Stomach (tissue), 4 donors: Measurements from ENCODE around the gene FAM228B.

Experiments used
- EP300 ChIP-seq: sonication (generic); formaldehyde crosslinking; IDR thresholded peaks from one replicate; pipeline ENCODE4 v1.6.1; 2017; ENCODE audit warnings: antibody characterized with exemption
- POLR2A ChIP-seq, 4 donors: fragments of 450-650 bp; IDR thresholded peaks; one replicate each; pipeline ENCODE4 v1.6.1; 2016; ENCODE audit warnings: antibody characterized with exemption in 4 of 4, control low read depth in 2 of 4, mild to moderate bottlenecking in 1 of 4, moderate library complexity in 1 of 4
- POLR2AphosphoS5 ChIP-seq, 3 donors: sonication (generic); formaldehyde crosslinking; IDR thresholded peaks; one replicate each; pipeline ENCODE4 v1.6.1; 2016; ENCODE audit warnings: antibody characterized with exemption in 3 of 3
- TF ChIP-seq, protein P1 (sequence below), 7 experiments: fragments of 450-650 bp in 4 of 7; fragments of 200-600 bp in 3 of 7; sonication (generic) in 3 of 7; IDR thresholded peaks; one replicate each; pipeline ENCODE4 v1.5.1; 2016 to 2019; ENCODE audit warnings: antibody characterized with exemption in 7 of 7, control low read depth in 2 of 7, mild to moderate bottlenecking in 1 of 7

DNA sequence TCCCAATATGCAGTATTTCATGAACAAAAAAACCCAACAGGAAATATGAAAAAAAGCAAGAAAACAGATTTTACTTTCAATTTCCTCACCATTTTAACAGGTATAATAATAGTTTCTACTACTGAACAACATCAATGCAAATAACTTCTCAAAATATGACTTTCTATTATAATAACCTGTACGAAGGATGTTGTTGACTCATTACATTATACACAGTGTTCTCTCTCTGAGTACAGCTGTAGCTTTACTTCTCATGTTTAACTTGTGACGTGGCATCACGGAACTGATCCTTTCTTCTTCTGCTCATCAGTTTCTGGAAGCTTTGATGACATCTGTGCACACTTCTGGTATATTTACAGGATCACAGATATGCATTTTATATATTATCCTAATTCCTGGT is 91.6 kb downstream of the FAM228B start:
- TF ChIP-seq, protein P1, sequence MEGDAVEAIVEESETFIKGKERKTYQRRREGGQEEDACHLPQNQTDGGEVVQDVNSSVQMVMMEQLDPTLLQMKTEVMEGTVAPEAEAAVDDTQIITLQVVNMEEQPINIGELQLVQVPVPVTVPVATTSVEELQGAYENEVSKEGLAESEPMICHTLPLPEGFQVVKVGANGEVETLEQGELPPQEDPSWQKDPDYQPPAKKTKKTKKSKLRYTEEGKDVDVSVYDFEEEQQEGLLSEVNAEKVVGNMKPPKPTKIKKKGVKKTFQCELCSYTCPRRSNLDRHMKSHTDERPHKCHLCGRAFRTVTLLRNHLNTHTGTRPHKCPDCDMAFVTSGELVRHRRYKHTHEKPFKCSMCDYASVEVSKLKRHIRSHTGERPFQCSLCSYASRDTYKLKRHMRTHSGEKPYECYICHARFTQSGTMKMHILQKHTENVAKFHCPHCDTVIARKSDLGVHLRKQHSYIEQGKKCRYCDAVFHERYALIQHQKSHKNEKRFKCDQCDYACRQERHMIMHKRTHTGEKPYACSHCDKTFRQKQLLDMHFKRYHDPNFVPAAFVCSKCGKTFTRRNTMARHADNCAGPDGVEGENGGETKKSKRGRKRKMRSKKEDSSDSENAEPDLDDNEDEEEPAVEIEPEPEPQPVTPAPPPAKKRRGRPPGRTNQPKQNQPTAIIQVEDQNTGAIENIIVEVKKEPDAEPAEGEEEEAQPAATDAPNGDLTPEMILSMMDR (IDR thresholded peaks at IDR 0.05), result no peak
- TF ChIP-seq POLR2AphosphoS5 (IDR thresholded peaks at IDR 0.05) (no peak), POLR2A (IDR thresholded peaks at IDR 0.05) (no peak), EP300 (no peak)
